Keratinocyte (primary cell): ENCODE results near the gene FGGY. TPM values are rescaled to one million over a fixed set of nuclear protein-coding genes. Genes with fewer than 3 reads are reported as not detected.

ENCODE experiments used
- DNase-seq: peaks from one replicate; pipeline ENCODE4 v3.0.0-alpha.2; 2011; ENCODE audit warnings: low read depth, missing footprints, low spot score
- FAIRE-seq: peaks from 2 replicates; lab custom pipeline; 2011; peaks lifted over from hg19 to GRCh38; lab: Jason Lieb, UNC
- H2AFZ ChIP-seq: 2 replicates; pipeline ENCODE4 v1.6.0; 2012; ENCODE audit warnings: low read length, control low read depth, inconsistent platforms; ENCODE audit not compliant: control insufficient read depth
- H3K27ac ChIP-seq: 2 replicates; pipeline ENCODE4 v1.5.1; 2011; ENCODE audit warnings: low read length; ENCODE audit not compliant: control insufficient read depth, insufficient read depth
- H3K27me3 ChIP-seq: 3 replicates; pipeline ENCODE4 v1.6.0; 2011; ENCODE audit warnings: low read length; ENCODE audit not compliant: control insufficient read depth, insufficient read depth; ENCODE audit errors: extremely low read depth
- H3K36me3 ChIP-seq, 2 experiments: 2 replicates in 1 of 2; 3 replicates in 1 of 2; pipeline ENCODE4 v1.5.1; 2011; ENCODE audit warnings: low read length in 2 of 2, mild to moderate bottlenecking in 1 of 2; ENCODE audit not compliant: control insufficient read depth in 2 of 2, insufficient read depth in 2 of 2; ENCODE audit errors: extremely low read depth in 1 of 2
- H3K4me1 ChIP-seq: 3 replicates; pipeline ENCODE4 v1.5.1; 2011; ENCODE audit warnings: low read length; ENCODE audit not compliant: control insufficient read depth, insufficient read depth; ENCODE audit errors: extremely low read depth
- H3K4me2 ChIP-seq: 3 replicates; pipeline ENCODE4 v1.6.0; 2011; ENCODE audit warnings: low read depth, low read length; ENCODE audit not compliant: control insufficient read depth, insufficient read depth; ENCODE audit errors: extremely low read depth
- H3K4me3 ChIP-seq, 3 experiments: fragments of 200-600 bp in 1 of 3; sonication (generic) in 1 of 3; 2 replicates in 2 of 3; 3 replicates in 1 of 3; pipeline ENCODE4 v1.5.1; 2011 to 2016; ENCODE audit warnings: low read length in 3 of 3, mild to moderate bottlenecking in 3 of 3, control low read depth in 2 of 3, inconsistent platforms in 1 of 3, low read depth in 1 of 3, mixed read lengths in 1 of 3, mixed run types in 1 of 3, moderate library complexity in 1 of 3; ENCODE audit not compliant: control insufficient read depth in 2 of 3, insufficient read depth in 2 of 3; ENCODE audit errors: extremely low read depth in 1 of 3
- H3K79me2 ChIP-seq: 2 replicates; pipeline ENCODE4 v1.6.0; 2012; ENCODE audit warnings: low read length; ENCODE audit not compliant: control insufficient read depth, insufficient read depth
- H3K9ac ChIP-seq: 3 replicates; pipeline ENCODE4 v1.6.0; 2011; ENCODE audit warnings: low read length; ENCODE audit not compliant: control insufficient read depth, insufficient read depth; ENCODE audit errors: extremely low read depth
- H3K9me1 ChIP-seq: 3 replicates; pipeline ENCODE4 v1.6.0; 2011; ENCODE audit warnings: low read length; ENCODE audit not compliant: control insufficient read depth, insufficient read depth; ENCODE audit errors: extremely low read depth
- H3K9me3 ChIP-seq: 2 replicates; pipeline ENCODE4 v1.5.1; 2012; ENCODE audit warnings: low read depth, low read length; ENCODE audit not compliant: control insufficient read depth
- H4K20me1 ChIP-seq: 3 replicates; pipeline ENCODE4 v1.6.0; 2011; ENCODE audit warnings: low read length; ENCODE audit not compliant: control insufficient read depth, insufficient read depth; ENCODE audit errors: extremely low read depth
- EZH2 ChIP-seq: IDR thresholded peaks from one replicate; pipeline ENCODE4 v1.6.1; 2012; ENCODE audit warnings: inconsistent platforms, mild to moderate bottlenecking, low read length, moderate library complexity
- dilution Hi-C: fragments of 300-500 bp; cut with MboI; formaldehyde crosslinking; loops from one replicate; pipeline ENCODE4 v1.7.0; 2020; ENCODE audit warnings: low sequenced_read_pairs; ENCODE audit not compliant: extremely low pct_ligation_motif_present
- polyA plus RNA-seq, 5 experiments: library from polyadenylated mRNA; depleted of rRNA in 3 of 5; stranded (reverse) in 3 of 5; stranded (forward) in 1 of 5; unstranded in 1 of 5; fragments of >200 nt; gene quantifications; 1 replicate in 1 of 5; 2 replicates in 3 of 5; 3 replicates in 1 of 5; pipeline versions ENCODE4 v1.2.1 to v1.2.3, GENCODE V29; 2011 to 2012; ENCODE audit warnings: missing spikeins in 2 of 5, low read depth in 1 of 5, low replicate concordance in 1 of 5
- TF ChIP-seq, protein P1 (sequence below), 3 experiments: IDR thresholded peaks in 1 of 3; conservative IDR thresholded peaks in 1 of 3; optimal IDR thresholded peaks in 1 of 3; 2 replicates in 2 of 3; 3 replicates in 1 of 3; pipeline versions ENCODE3 to v1.5.1; 2011; ENCODE audit warnings: low read length in 3 of 3, mild to moderate bottlenecking in 3 of 3, moderate library complexity in 2 of 3, control low read depth in 1 of 3, inconsistent platforms in 1 of 3; ENCODE audit not compliant: insufficient read depth in 2 of 3; ENCODE audit errors: extremely low read depth in 1 of 3

FGGY gene
- polyA plus RNA-seq, 1 donor (not counting 4 experiments of a cell fraction or from before 2014, with no cell fraction given), result 16.6 TPM

DNA sequence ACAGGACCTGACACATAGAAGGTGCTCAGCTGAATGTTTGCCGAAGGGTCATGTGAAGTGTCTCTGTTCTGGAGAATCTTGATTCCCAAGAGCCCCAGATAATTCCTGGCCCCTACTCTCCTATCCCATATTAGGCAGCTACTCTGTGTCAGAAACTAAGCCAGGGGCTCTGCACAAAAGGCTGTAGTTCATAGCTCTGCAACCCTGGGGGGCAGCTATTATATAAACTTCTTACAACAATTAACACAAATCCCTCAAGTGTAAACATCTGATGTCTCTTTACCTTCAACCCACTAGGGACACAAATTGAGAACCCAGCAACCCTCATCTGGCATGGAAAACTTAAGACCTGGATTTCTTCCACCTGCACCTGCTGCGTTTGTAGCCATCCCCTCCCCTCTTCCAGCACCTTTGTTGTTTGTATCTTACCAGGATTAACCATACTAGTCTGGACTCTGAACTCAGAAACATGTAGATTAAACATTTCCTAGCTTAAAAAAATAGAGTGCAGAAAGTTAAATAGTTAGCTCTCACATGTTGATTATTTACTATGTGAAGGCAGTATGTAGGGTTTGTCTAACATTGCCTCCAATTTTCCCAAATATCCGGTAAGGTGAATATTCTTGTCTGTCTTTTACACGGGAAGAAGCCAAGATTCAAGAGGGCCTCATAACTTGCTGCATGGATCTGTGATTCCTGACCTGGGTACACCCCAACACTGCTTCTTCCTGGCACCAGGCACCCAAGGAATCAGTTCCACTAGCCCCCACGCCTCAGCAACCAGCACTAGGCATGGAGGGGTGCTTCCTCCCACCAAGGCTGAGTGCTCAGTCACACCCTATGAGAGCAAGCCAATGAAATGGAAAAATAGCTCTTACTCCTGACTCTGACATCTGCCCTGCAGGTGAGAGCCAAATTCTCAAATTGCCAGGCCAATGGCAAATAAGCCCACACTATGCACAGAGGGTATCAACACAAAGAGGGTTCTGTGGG, 297.2 kb downstream of the FGGY start:
- TF ChIP-seq, protein P1, sequence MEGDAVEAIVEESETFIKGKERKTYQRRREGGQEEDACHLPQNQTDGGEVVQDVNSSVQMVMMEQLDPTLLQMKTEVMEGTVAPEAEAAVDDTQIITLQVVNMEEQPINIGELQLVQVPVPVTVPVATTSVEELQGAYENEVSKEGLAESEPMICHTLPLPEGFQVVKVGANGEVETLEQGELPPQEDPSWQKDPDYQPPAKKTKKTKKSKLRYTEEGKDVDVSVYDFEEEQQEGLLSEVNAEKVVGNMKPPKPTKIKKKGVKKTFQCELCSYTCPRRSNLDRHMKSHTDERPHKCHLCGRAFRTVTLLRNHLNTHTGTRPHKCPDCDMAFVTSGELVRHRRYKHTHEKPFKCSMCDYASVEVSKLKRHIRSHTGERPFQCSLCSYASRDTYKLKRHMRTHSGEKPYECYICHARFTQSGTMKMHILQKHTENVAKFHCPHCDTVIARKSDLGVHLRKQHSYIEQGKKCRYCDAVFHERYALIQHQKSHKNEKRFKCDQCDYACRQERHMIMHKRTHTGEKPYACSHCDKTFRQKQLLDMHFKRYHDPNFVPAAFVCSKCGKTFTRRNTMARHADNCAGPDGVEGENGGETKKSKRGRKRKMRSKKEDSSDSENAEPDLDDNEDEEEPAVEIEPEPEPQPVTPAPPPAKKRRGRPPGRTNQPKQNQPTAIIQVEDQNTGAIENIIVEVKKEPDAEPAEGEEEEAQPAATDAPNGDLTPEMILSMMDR (optimal IDR thresholded peaks at IDR 0.05 in 1 of 3, IDR thresholded peaks at IDR 0.05 in 1 of 3, conservative IDR thresholded peaks at IDR 0.05 in 1 of 3; ENCODE audit: extremely low read depth in 1 of 3, insufficient read depth in 2 of 3, low read length in 3 of 3), result no peak
- TF ChIP-seq EZH2, result no peak
- Histone ChIP-seq H3K4me2 (no peak overlapping the region), H3K79me2 (no peaks in the 10 kb centered on the region), H3K27ac (no peak overlapping the region), H3K4me1 (peaks cover 23% of the 10 kb centered on the region), H3K9me1 (no peaks in the 10 kb centered on the region), H3K36me3 (no peaks in the 10 kb centered on the region), H2AFZ (no peak overlapping the region), H3K27me3 (no peaks in the 10 kb centered on the region), H3K9ac (no peak overlapping the region), H3K4me3 (no peak overlapping the region), H4K20me1 (no peaks in the 10 kb centered on the region), H3K9me3 (no peaks in the 10 kb centered on the region)
- FAIRE-seq (no peak), DNase-seq (no peak)
- dilution Hi-C loops, result no loop called here

DNA sequence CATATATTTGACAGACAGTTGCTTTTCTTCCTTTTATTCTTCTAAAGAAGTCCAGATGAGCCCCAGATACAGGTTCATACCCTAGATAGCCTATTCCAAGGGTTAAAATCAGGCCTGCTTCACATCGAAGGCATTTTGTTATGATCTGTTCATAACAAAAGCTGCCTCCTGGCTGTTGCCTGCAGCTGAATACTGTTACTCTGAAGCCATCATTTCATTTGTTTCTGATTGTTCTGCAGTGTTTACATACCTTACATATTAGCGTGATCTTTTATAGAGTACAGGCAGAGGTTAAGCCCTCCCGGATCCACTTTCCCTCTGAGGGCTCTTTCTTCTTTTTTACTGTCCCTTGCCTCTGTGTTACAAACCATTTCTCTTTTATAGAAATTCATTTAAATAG, 298.9 kb downstream of the FGGY start:
- Histone ChIP-seq H3K27ac (peak overlapping the region; percentile 92), H3K9me1 (no peaks in the 10 kb centered on the region), H2AFZ (peak overlapping the region; percentile 68), H3K79me2 (no peaks in the 10 kb centered on the region), H3K36me3 (no peaks in the 10 kb centered on the region), H3K9ac (peak overlapping the region; percentile 69), H3K27me3 (no peaks in the 10 kb centered on the region), H3K4me3 (peak overlapping the region in 1 of 3 experiments; percentile 2), H3K4me1 (peaks cover 23% of the 10 kb centered on the region), H4K20me1 (no peaks in the 10 kb centered on the region), H3K4me2 (peak overlapping the region; percentile 64), H3K9me3 (no peaks in the 10 kb centered on the region)
- no peak for DNase-seq
- FAIRE-seq, result peak; percentile 86
- TF ChIP-seq, protein P1 (optimal IDR thresholded peaks at IDR 0.05 in 1 of 3, IDR thresholded peaks at IDR 0.05 in 1 of 3, conservative IDR thresholded peaks at IDR 0.05 in 1 of 3; ENCODE audit: extremely low read depth in 1 of 3, insufficient read depth in 2 of 3, low read length in 3 of 3), result no peak
- no peak for TF ChIP-seq EZH2
- dilution Hi-C loops, result no loop called here
